Stimulated activated CD8-positive, alpha-beta memory T cell treated with anti-CD3 and anti-CD28 coated beads, Interleukin-4, amount 100 ng/mL, for 4 hours (primary cell): Measurements from ENCODE around the gene ZDHHC8.

Source experiments
- DNase-seq, 2 donors: peaks; one replicate each; pipeline ENCODE4 v3.0.0-alpha.2; 2020; ENCODE audit warnings: low read depth in 2 of 2, low spot score in 1 of 2

The ZDHHC8 gene

DNA sequence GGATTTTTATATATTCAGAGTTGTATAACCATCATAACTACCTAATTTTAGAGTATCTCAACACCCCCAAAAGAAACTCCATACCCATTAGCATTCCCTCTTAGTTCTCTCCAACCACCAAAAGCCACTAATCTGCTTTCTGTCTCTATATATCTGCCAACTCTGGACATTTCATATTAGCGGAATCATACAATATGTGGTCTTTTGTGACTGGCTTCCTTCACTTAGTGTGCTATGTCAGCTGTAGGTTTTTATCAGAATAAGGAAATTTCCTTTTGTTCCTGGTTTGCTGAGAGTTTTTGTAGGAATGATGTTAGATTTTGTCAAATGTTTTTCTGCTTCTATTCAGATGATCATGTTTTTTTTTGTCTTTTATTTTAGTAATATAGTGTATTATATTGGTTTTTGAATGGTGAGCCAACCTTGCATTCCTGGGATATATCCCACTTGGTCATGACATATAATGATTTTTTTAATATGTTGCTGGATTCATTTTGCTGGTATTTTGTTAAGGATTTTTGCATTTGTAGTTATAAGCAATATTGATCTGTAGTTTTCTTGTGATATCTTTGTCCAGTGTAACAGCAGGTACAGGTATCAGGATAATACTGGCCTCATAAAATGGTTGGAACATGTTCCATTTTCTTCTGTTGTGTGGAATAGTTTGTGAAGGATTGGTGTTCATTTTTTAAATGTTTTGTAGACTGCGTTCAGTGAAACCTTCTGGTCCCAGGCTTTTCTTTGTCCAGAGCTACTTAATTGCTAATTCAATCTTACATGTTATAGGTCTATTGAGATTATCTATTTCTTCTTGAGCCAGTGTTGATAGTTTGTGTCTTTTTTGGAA lies 34.8 kb upstream of the ZDHHC8 start:
- DNase-seq, result no peak

DNA sequence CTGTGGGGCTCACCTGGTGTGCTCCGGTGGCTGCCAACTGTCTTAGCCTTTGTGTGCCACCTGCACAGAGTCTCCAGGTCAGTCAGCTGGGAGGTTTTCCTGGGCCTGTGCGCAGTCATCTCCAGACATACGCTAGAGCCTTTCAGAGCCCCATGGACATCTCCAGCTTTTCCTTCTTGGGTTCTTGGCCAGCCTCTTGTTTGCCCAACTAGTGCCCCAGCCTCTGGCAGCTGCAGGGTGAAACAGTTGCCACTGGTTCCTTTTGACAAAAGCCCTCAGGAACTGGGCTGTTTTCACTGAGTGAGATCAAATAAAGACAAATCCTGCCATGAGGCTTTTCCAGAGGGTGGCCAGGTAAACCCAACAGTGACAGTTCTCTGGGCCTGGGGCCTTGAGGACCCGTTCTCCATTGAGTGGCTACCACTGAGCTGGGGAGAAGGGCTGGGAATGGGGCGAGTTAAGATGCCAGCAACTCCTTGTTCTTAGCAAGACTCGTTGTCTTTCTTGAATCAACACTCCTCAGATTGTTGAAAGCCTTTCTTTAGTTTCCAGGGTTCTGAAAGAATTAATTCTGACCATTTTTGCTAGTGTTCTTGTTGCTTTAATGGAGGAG lies 32.4 kb upstream of the ZDHHC8 start:
- DNase-seq, result no peak

DNA sequence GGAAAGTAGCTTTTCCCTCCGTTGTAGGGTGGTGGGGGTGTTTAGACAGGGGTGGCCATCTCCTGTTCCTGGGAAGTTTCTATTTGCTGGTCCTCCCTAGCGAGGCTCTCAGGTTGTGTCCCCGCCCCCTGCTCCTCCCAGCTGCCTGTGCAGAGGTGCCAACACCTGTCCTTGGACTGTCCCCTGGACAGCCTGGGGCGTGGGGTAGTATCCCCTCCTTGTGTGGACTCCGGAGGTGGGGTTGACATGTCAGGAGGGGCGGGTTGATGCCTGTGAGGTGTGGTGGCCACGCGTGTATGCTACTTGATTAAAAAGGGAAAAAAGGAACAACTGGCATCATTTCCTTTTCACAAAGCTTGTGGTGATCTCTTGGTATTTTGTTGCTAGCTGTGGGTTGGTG lies 30.0 kb upstream of the ZDHHC8 start:
- DNase-seq, result no peak

DNA sequence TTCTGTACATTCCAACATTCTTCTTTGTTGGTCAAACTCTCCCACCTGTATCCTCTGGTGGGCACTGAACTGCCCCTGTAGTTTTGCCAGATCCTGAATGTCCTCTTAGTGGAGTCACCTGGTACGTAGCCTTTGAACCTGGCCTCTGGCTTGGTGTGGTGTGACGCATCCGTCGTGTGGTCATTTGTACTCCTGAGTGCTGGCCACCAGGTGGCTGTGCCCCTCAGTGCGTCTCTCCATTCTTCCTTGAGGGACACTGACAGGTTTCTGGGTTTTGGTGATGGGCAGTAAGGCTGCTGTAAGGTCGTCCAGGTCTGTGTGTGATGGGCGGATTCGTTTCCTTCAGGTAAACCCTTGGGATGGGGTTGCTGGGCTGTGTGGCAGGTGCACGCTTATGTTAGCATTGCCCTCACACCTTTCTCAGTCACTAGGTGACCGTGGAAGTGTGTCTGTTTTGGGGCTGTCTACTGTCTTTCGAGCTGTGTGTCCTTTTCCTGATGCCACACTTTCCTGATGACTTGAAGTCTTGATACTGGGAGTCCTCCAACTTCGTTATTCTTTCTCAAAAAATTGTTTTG lies 29.3 kb upstream of the ZDHHC8 start:
- no peak for DNase-seq

DNA sequence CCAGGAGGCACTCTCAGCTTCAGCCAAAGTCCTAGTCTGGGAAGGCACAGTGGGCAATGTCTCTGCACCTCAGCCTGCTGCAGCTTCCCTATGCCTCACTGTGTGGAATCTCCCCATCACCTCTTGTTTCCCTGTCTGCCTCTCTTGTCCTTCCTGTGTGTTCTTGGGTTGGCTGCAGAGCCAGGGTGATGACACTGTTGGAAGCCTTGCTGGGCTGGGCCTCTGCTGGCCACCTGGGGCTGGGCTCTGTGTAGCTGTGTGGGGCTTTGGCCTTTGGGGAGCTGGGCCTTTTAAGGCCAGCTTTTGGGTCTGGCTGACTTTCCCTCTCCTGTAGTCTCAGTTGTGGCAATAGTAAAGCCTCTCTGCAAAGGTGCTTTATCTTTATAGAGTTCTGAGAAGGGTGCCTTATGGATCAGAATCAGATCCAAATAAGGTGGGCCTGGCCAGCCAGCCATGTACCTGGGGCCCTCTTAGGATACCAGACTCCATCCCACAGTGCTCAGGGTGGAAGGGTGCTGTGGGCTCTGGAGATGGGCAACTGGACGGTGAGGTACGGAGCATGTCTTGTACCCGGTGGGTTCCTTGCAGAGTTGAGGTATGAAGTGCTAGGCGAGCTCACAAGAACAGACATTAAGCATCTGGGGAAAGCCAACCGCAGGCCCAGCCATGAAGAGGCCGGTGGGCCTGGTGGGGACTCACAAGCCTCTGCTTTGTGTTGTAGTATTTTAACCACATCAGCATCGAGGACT lies 26.0 kb upstream of the ZDHHC8 start:
- DNase-seq, result no peak

DNA sequence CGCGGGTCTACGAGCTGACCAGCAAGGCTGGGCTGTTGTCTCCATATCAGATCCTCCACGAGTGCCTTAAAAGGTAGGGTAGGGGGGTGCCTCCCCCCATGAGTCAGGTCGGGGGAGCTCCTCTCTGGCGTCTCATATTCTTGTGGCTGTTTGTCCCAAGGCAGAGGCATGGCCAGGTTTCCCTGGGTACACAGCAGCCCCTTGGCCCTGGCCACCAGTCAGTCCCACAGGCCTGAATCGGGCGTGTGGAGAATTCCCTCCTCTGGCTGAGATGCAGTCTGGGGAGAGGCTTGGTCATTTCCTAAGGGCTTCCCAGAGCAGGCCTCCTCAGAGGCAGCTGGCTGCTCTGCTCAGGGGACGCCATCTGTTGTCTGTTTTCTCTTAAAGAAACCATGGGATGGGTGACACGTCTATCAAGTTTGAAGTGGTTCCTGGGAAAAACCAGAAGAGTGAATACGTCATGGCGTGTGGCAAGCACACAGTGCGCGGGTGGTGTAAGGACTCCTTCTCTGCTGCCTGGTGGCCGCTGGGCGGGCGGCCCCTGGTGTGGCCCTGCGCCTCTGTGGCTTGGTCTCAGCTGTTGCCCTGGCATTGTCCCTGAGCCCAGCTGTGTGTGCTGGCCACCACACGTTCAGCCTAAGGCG lies 25.3 kb upstream of the ZDHHC8 start:
- no peak for DNase-seq

DNA sequence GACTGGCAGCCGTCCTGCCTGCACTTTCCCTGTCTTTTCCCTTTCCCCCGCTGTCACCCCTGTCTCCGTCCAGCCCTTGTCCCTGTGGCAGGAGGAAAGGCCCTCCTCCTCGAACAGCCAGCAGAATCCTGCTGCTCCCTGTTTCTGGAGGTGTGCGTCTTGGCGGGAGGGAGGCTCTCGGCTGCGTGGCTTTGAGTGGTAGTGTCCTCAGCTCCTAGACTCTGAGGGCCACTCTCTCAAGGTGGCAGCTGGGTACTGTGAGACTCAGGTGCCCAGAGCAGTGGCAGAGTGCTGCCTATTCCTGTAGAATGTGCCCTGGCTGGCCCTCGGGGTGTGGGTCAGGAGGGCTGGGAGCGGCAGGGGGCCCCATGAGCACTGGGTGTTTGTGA lies 24.8 kb upstream of the ZDHHC8 start:
- no peak for DNase-seq

DNA sequence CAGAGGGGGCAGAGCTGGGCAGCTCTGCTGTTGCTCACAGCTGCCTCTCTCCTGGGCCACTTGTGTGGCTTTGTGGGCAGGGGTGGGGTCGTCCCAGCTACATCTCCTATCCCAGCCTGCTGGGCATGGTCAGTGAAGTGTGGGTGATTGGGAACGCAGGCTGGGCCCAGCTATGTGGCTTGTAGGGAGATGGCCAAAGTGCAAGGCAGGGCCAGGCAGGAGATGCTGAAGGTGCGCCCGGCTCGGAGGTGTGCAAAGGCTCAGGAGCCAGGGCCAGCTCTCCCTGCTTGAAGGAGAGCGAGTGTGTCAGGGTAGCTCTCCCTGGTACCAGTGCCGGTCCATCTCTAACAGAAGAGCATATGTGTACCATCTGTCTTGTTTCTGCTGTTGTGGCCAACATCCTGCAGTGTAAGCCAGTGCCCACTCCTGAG lies 24.1 kb upstream of the ZDHHC8 start:
- DNase-seq, result no peak

DNA sequence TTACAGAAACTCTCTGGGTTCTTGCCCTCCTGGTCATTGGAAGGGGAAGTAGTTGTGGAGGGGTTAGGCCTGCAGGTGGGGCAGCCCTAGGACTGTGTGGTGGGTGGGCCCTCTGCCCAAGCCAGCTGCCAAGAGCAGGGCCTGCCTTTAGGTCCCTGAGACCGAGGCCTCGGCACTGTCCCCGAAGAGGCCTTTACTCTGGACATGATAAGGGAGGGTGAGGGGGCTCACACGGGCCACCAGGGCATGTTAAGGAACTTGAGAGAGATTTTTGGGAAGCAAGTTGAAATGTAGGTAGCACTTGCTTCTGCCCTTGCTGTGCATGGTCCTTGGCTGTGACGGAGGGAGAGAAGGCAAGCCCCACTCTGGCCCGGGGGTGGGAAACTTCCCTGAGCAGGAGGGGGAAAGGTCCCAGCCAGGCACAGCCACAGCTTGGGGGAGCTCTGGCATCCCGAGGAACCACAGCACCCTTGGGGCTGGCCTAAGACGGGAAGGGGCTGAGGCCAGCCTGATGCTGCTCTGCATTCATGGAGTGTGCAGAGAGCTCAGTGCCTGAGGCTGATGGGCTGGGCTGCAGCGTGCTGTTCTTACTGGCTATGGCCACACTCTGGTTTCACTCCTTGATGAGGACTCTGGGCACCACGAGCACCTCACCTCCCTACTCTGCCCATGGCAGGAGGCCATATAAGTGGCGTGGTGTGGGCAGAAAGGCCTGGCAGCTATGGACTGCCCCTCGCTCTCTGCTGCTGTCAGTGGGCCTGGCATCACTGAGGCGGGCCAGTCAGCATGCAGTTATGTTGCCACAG lies 23.4 kb upstream of the ZDHHC8 start:
- DNase-seq, result no peak

DNA sequence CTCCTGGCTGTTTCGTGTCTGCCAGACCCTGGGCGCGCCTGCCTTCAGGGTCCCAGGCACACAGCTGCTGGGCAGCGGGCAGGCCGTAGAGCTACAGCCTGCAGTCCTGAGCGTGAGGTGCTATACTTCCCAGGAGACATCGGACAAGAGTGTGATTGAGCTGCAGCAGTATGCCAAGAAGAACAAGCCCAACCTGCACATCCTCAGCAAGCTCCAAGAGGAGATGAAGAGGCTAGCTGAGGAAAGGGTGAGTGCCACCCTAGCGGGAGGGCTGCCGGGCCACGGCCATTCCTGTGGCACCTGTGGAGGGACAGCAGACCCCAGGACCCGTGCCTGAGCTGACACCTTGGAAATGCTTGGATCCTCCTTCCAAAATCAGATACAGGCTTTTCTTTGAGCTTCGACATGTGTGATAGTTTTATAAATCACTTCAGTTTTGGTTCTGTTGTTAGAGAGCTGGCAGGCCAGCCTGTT lies 22.8 kb upstream of the ZDHHC8 start:
- no peak for DNase-seq

DNA sequence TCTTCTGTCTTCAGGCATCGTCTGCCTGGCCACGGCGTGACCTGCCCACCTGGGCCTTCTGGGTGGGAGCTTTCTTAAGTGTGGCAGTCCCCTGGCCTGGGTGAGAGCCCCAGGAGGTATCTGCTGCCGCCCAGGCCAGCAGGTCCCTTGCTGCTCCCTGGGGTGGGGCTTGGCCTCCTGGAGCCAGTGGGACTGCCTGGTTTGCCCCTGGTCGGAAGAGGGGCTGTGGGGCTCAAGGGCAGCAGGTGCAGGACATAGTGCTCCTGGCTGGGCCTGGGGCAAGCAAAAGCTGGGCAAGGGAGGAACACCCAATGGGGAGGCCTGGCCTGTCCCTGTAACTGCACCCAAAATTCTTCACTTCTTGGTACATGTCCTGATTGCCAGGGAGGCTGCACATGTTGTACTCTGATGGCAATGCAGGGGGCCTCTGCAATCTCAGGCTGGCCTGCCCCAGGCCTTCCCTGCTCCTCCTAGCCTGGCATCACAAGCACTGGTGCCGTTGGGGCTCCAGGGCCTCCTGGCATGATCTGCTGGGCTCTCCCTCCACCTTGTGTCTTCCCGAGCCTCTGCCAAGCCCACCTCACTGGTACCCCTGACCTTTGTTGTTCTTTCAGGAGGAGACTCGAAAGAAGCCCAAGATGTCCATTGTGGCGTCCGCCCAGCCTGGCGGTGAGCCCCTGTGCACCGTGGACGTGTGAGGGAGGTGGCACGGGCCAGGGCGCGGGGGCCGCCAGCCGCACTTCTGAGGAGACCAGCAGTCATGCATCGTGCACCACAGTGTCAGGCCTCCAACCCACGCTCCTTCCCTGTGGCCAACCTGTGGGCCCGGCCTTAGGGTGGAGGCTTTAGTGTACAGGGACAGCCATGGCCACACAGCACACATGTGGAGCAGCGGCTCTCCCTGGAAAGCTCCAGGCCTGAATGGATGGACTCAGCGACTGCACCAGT lies 21.9 kb upstream of the ZDHHC8 start:
- DNase-seq, result no peak

DNA sequence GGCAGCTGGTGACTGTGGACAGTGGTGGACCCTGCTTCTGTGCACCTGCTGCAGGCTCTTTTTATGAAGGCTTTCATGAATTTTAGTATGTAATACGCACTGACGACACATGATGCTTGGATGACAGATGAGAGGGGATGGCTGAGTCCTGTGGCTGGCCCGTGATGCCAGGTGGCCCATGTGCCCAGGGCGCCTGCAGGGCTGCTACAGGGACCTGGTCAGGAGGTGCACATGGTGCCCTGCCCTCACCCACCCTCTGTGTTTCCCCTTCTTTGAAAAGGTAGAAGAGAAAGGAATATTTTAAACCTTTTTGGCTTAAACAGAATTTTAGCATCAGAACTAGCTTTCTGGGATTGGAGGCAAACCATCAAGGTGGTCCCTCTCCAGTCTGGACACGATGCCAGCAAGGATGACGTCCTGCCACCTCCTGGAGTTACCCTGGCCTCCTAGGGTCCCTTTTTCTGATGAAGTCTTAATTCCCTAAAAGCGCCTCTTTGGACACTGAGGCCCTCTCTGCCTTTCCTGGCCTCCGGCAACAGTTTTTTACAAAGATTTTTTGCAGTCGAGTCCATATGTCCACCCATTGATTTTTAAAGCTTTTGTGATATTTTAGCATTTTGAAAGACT lies 21.1 kb upstream of the ZDHHC8 start:
- no peak for DNase-seq

DNA sequence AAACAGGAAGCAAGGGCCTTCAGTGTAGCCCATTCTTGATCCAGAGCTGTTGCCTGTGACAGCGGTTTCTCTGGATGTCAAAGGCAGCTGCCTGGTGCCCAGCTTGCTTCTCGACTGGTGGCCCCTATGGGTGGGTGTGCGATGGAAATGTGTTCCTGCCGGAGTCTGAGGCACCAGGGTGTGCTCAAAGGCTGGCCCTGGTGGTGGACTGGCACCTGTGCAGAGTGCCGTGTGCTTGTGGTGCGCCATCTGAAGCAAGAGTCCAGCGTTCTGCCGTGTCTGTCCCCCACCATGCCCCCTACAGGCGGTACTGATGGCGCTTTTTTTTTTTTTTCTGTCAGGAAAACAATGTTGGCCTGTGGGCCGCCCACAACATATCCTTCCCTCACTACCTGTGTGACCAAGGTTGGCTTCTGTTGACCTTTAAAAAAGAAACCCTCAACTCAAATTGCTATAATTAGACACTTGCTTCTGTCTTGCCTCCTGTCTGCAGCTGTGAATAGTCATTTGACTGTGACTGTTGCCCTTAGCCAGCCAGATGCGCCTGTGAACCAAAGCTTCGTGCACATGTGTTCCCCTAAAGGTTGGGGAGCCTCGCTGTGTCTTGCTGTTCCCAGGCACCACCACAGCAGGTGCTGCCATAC lies 20.4 kb upstream of the ZDHHC8 start:
- DNase-seq, result no peak

DNA sequence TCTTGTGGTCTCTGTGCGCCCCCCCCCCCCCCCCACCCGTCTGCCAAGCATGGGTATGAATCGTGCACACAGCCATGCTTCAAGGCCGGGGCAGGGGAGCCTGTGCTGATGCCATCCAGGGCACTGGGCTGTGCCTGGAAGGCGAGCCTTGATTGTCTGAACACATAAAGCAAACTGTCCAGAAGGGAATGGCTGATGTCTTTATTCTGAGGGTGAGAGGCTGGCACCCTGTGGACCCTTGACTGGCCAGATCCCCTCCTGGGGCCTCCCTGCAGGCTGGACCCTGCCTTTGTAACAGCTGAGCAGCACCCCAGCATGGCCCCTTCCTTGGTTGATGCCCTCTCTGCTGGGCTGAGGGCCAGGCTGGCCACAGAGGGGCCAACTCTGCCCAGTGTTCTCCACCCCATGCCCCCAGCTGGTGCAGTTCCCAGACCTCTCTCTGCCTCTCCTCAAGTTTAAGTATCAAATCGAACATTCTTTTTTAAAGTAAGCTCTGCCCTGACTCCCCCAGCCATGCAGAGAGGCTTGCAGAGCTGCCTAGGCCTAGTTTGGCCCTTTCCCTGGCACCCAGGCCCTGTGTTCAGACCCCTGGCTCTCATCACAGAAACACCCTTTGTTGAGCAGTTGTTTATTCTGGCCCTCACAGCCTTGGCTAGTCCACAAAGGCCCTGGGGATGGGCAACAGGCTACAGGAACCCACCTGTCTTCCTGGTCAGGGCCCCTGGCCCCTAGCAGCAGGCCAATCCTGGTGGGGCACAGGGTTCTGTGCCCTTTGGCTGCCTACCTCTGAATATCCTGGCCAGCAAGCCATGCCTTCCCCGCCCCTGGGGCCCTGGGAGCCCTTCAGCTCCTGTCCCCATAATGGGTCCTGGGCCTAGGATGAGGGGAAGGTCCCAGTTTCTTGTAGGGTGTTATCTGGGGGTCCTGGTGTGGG lies 19.6 kb upstream of the ZDHHC8 start:
- no peak for DNase-seq

DNA sequence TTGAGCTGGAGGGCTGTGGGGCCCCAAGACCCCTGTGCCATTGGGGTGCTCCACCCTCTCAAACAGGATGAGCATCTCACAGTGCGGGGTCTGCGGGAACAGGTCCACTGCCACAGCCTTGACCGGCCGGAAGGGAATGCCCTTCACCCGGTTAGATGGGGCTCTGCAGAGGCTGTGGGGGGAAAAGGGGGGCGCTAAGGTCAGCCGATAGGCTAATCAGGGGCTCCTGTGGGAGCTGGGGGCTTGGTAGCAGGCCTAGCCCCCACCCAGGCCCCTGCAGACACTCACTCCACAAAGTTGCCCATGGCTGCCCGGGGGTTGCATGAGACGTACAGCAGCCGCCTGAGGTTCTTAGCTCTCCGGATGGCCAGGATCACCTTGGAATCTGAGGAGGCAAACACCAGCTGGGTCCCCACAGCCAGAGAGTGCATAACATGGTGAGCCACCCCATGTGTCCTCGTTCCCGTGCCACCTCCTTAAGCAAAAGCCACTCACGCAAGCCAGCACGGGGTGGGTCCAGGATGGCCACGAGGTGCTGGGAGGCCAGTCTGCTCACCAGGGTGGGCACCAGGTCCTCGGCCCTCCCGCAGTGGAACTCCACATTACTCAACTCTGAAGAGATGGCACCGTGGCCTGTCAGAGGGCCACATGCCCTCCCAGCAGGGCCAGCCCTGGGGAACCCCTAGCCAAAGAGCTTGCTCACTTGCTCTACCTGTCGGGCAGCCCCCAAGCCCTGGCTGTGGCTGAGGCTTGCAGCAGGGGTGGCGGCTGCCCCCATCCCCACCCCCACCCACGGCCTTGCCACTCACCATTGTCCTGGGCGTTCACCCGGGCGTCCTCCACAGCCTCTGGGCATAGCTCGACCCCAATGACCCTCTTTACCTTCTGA lies 18.7 kb upstream of the ZDHHC8 start:
- no peak for DNase-seq
